Ammon's horn (tissue), 1 donor: ENCODE results near the gene CLEC9A.
"Not testable (repeated sequence)": the region's sequence is repeated elsewhere in the genome, so short reads cannot be mapped to it uniquely, and the experiment has no call there.

ENCODE experiments used
- DNase-seq: peaks from one replicate; pipeline ENCODE4 v3.0.0-alpha.2; 2016; ENCODE audit warnings: low spot score

Gene CLEC9A

DNA sequence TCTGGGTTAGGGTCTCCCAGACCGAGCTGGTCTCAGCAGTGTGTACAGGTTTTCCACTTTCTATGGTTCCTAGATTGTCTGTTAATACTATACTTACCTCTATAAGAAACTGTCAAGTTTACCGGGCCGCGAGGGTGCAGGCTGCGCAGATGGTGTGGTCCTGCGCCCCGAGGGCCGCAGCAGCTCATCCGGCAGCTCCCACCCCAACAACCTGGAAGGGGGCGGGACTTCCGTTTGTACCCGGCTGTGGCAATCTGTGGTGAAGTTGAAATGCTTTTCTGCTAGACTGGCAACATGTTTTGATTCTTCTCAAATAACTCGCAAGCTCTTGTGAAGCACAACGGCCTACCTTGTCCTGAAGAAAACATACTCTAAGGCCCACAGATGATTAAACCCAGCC, at the start of gene CLEC9A:
Gene CLEC9A, plus strand, starts transcription at position 237 of the 400 bp plus-strand sequence. CDS start 22,006 bp downstream, outside the sequence.
- DNase-seq, result no peak

DNA sequence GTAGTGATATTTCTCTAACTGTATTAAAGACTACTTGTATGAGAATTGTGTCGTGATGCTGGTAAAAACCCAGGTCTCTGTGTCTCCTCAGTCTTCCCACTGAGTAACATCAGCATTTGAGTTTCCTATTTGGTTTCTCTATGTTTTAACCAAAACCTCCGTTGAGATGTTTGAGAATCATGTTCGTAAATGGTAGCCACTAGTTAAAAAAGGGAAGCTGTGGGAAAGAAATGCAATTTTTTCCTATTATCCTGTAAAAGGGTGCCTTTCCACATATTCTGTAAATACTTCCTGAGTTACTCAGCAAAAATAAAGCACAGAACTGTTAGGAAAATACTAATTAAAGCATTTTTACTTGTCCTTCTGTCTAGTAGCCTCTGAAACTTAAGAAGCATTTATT, 38.6 kb upstream of the CLEC9A start:
- DNase-seq, result no peak

GRCh38 chr12:9992296-9992695, 38.2 kb upstream of the CLEC9A start:
- DNase-seq, result peak; percentile 21

GRCh38 chr12:9999016-9999415, 31.5 kb upstream of the CLEC9A start, which contains the start of gene CLEC1B:
Gene CLEC1B (minus strand): TSS chr12:9999121. CDS start chr12:9999100, 21 bp downstream.
- DNase-seq, result no peak

- no peak for DNase-seq
These were observed 29.2 kb upstream of the CLEC9A start for GRCh38 chr12:10001171-10001776.

GRCh38 chr12:10012630-10013330, 17.7 kb upstream of the CLEC9A start:
- DNase-seq, result peak; percentile 26

- DNase-seq, result no peak
These were observed 15.0 kb upstream of the CLEC9A start for GRCh38 chr12:10015450-10015849.

DNA sequence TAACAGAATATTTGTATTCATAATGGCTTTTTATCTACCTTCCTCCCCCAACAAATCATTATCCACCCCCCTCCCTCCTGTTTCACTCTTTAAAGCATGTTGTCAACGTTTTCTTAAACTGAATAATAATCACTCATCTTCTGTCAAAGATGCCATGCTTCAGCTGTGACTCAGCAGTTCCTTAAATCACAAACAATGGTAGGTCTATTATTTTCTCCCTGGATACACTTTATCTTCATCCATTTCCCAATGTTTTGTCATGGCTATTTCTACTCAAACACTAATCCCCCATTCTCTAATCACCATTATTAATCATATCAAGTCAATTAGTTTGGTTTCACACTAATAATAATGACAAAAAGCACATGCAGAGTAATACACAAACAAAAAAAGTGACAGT, 13.6 kb upstream of the CLEC9A start:
- DNase-seq, result no peak

GRCh38 chr12:10018386-10018785, 12.1 kb upstream of the CLEC9A start:
- no peak for DNase-seq

DNA sequence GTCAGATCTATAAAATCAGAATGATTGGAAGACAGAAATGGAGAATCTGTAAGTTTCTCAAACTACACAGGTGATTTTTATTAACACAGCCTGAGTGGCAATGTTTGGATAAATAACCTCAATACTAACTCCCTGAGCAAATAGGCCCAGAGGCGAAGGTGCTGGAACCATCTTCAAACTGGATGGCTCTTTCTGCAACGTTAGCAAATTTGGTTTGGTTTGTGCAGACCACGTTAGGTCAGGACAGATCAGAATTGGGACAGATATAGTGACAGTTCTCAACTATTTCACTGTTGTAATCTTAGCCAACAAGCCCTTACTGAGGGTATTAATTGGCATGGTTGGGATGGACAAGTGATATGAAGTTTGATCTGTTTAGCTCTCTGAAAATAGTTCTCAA, 9.1 kb upstream of the CLEC9A start:
- no peak for DNase-seq

GRCh38 chr12:10025236-10025635, 5.2 kb upstream of the CLEC9A start:
- no peak for DNase-seq

DNA sequence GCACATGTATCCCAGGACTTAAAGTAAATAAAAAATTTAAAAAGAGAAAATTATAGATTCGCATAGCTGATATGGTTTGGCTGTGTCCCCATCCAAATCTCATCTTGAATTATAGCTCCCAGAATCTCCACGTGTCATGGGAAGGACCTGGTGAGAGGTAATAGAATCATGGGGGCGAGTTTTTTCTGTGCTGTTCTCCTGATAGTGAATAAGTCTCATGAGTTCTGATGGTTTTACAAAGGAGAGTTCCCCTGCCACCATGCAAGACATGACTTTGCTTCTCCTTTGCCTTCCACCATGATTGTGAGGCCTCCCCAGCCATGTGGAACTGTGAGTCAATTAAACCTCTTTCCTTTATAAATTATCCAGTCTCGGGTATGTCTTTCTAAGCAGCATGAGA, 3.8 kb upstream of the CLEC9A start:
- not testable (repeated sequence) for DNase-seq

DNA sequence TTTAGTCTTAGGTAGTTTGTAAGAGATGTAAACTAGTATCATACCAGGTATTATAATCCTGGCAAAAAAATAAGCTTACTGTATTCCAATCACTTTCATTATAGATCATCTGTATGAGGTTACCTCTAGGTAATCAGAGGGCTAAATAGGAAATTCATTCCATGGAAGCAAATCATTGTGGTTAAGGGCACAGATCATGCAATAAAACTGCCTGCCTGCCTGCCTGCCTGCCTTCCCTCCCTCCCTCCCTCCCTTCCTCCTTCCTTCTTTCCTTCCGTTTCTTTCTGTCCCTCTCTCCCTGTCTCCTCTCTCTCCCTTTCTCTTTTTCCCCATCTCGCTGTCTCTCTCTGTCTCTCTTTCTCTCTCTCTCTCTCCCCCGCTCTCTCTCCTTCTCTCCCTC, 3.2 kb upstream of the CLEC9A start:
- no peak for DNase-seq

GRCh38 chr12:10027721-10028120, 2.8 kb upstream of the CLEC9A start:
- DNase-seq, result no peak

GRCh38 chr12:10031321-10031720, 839 bp downstream of the CLEC9A start:
- no peak for DNase-seq

- DNase-seq, result no peak
These were observed 1.3 kb downstream of the CLEC9A start for GRCh38 chr12:10031771-10032175.

DNA sequence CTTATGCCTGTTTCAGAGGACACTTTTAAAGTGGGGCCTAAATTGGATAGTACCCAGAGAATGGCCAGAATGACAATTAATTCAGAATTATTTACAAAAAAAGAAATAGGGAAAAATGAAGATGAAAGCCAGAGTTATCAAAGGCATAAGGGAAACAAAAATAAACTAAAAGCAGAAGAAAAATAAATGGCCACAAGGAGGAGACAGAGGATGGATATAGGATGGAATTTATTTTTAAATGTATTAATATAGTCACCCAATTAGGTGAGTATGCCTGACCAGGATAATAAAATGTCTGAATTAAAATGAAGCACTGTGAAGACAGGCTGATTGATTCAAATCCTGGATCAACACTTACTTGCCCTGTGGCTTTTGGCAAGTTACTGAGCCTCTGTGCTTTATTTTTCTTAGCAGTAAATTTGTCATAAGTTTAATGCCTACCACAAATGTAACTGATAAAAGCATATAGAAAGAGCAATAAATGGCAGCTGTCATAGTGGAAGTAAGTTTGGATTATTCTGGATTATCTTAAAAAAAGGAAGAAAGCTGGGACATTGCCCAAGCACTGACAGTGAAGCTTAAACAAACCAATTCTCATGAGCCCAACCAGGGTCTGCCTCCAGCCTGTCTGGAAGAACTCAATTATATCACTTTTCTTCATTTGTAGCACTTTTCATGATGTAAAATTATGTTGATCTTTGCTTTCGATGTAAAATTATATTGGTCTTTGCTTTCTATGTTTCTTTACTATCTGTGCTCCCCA, 3.5 kb downstream of the CLEC9A start:
- DNase-seq, result no peak

- no peak for DNase-seq
These were observed 11.7 kb downstream of the CLEC9A start for GRCh38 chr12:10042167-10042566.

DNA sequence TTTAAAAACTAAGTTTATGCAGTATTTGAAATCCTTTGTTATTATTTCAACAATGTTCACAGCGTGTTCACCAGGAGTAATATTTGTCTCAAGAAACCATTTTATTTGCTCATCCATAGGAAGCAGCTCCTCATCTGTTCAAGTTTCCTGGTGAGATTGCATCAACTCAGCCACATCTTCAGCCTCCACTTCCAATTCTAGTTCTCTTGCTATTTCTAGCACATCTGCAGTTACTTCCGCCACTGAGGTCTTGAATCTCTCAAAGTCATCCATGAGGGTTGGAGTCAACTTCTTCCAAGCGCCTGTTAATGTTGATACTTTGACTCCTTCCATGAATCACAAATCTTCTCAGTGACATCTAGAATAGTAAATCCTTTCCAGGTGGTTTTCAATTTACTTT, 18.0 kb downstream of the CLEC9A start:
- peak; percentile 58 for DNase-seq

DNA sequence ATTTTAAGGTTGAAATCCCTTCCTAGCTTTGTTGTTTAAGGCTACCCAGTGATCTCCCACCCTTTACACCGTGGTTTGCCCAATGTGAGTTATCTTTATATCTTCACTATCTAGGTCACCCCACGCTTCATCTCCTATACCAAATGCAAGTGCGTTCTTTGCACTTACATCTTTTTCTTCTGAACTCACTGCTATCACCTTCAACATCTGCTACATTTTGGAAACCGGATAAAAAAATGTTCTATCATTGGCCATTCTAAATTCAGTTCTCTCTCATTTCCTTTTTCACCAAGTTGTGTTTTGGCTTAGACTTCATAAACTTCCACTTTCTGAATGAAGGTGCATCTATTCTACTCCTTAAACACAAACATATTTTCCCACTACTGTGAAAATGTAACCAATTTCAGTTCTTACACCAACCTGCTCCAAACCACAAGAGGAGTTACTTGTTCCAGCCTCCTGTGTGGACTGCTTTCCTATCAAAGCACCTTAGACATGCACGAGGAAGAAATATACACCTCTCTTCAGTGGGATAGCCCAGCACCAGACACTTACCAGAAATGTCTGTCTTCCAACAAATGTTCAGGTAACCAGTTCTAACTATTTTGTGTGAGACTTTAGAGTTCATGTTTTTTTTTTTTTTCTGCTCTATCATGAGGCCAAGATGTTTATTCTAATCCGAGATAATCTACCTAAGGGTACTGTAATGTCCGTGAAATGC, 21.9 kb downstream of the CLEC9A start:
- no peak for DNase-seq

GRCh38 chr12:10058387-10058786, 27.9 kb downstream of the CLEC9A start:
- no peak for DNase-seq

DNA sequence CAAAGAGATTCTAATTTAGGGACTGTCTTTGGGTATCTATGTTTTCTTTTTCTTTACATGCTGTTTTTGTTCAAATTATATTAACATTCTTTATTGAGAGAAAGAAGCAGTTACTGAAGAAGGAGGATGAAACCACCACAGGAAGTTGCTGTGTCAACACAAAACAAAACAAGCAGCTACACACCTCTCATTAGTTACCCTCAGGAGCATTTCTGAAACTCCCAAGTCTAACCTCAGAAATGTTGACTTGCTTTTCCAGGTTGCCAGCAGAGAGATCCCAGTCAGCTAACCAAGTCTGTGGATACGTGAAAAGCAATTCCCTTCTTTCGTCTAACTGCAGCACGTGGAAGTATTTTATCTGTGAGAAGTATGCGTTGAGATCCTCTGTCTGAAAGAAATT, 34.8 kb downstream of the CLEC9A start:
- no peak for DNase-seq
